HEK293 (cell line): Measurements from ENCODE around the gene NBPF1.
"Not testable (repeated sequence)": the region's sequence is repeated elsewhere in the genome, so short reads cannot be mapped to it uniquely, and the experiment has no call there.

Source experiments
- KLF9 ChIP-seq: fragments of 450-650 bp; formaldehyde crosslinking; IDR thresholded peaks from 2 replicates; pipeline ENCODE4 v1.5.1; 2016; ENCODE audit warnings: missing biosample characterization, missing genetic modification characterization, low read depth
- PBX3 ChIP-seq: sonication (generic); formaldehyde crosslinking; IDR thresholded peaks from 2 replicates; pipeline ENCODE4 v1.8.1; 2022; ENCODE audit warnings: mild to moderate bottlenecking, moderate library complexity, missing genetic modification reagents
- ZNF624 ChIP-seq: fragments of 450-650 bp; formaldehyde crosslinking; IDR thresholded peaks from 2 replicates; pipeline ENCODE4 v1.5.1; 2017; ENCODE audit warnings: missing biosample characterization, missing genetic modification characterization
- TF ChIP-seq, protein P1 (sequence below): fragments of 450-650 bp; formaldehyde crosslinking; IDR thresholded peaks from 2 replicates; pipeline ENCODE4 v1.5.1; 2016; ENCODE audit warnings: missing biosample characterization, missing genetic modification characterization
- TF ChIP-seq, protein P2 (sequence below): fragments of 450-650 bp; formaldehyde crosslinking; IDR thresholded peaks from 2 replicates; pipeline ENCODE4 v1.5.1; 2016; ENCODE audit warnings: missing biosample characterization, missing genetic modification characterization

DNA sequence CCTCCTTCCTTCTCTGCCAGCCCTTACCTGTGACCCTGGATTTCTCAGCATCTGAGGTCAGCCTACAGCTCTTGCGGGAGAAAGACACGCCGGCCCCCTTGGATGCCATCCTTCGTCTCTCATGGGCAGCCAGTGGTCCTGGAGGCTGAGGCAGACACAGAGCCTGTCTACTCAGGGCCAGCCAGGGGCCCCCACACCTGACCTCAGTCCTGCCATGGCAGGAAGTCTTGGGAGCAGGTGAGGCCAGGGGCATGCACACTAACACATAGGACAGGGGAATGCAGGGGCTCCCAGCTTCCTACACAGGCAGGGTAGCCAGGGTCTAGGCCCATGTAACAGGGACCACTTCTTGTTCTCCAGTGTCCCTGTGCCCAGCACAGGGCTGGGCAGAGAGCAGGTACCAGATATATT lies 29.6 kb upstream of the NBPF1 start:
- TF ChIP-seq, protein P1, sequence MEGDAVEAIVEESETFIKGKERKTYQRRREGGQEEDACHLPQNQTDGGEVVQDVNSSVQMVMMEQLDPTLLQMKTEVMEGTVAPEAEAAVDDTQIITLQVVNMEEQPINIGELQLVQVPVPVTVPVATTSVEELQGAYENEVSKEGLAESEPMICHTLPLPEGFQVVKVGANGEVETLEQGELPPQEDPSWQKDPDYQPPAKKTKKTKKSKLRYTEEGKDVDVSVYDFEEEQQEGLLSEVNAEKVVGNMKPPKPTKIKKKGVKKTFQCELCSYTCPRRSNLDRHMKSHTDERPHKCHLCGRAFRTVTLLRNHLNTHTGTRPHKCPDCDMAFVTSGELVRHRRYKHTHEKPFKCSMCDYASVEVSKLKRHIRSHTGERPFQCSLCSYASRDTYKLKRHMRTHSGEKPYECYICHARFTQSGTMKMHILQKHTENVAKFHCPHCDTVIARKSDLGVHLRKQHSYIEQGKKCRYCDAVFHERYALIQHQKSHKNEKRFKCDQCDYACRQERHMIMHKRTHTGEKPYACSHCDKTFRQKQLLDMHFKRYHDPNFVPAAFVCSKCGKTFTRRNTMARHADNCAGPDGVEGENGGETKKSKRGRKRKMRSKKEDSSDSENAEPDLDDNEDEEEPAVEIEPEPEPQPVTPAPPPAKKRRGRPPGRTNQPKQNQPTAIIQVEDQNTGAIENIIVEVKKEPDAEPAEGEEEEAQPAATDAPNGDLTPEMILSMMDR (tag by site-specific recombination): not testable (repeated sequence)
- not testable (repeated sequence) for TF ChIP-seq KLF9 (tag by site-specific recombination); ZNF624 (tag by site-specific recombination); PBX3 (CRISPR knock-in tag)
- TF ChIP-seq, protein P2, sequence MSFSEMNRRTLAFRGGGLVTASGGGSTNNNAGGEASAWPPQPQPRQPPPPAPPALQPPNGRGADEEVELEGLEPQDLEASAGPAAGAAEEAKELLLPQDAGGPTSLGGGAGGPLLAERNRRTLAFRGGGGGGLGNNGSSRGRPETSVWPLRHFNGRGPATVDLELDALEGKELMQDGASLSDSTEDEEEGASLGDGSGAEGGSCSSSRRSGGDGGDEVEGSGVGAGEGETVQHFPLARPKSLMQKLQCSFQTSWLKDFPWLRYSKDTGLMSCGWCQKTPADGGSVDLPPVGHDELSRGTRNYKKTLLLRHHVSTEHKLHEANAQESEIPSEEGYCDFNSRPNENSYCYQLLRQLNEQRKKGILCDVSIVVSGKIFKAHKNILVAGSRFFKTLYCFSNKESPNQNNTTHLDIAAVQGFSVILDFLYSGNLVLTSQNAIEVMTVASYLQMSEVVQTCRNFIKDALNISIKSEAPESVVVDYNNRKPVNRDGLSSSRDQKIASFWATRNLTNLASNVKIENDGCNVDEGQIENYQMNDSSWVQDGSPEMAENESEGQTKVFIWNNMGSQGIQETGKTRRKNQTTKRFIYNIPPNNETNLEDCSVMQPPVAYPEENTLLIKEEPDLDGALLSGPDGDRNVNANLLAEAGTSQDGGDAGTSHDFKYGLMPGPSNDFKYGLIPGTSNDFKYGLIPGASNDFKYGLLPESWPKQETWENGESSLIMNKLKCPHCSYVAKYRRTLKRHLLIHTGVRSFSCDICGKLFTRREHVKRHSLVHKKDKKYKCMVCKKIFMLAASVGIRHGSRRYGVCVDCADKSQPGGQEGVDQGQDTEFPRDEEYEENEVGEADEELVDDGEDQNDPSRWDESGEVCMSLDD: not testable (repeated sequence)
